ENCODE results near the gene CCDC7. TPM values are rescaled to one million over a fixed set of nuclear protein-coding genes. Genes with fewer than 3 reads are reported as not detected.
"Not testable (repeated sequence)": the region's sequence is repeated elsewhere in the genome, so short reads cannot be mapped to it uniquely, and the experiment has no call there.

Gene CCDC7
- total RNA-seq, 3 donors from 2014 or later: 11.2 to 36.5 (median 14.2) TPM

DNA sequence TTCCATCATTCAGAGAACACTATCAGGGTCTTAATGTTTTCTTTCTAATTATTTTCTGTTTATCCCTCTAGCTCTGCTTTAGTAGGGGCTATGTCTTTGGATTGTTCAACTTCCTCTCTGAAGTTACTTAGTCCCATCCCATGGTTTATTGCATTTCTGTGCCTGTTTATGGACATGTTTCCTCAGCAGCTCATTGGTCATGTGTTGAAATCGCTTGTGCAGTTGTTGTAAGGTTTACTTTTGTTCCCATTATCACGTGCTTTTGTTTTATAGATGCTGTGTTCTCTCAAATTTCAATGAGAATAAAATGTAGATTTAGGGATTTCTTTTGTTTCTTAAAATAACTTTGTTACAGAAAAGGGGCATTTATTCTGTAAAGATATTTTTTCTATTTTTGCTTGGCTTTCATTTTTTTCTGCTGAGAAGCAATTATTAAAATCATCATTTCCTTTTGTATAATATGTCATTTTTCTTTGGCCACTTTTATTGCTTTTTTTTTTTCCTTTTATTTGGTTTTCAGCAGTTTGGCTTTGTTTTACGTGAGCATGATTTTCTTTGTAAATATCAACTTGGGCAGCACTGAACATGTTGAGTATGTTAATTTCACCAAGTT, 110.9 kb downstream of the CCDC7 start:
- intact Hi-C loops (cut with DNase I, micrococcal nuclease): no loop called here
- no peak for TF ChIP-seq CTCF (IDR thresholded peaks at IDR 0.05)
- ATAC-seq (no peak), DNase-seq (no peak)
- Histone ChIP-seq H3K36me3 (ENCODE audit: low read depth) (no peaks in the 10 kb centered on the region), H3K4me1 (ENCODE audit: low read depth) (no peaks in the 10 kb centered on the region), H3K4me3 (no peak overlapping the region), H3K9me3 (no peaks in the 10 kb centered on the region)

DNA sequence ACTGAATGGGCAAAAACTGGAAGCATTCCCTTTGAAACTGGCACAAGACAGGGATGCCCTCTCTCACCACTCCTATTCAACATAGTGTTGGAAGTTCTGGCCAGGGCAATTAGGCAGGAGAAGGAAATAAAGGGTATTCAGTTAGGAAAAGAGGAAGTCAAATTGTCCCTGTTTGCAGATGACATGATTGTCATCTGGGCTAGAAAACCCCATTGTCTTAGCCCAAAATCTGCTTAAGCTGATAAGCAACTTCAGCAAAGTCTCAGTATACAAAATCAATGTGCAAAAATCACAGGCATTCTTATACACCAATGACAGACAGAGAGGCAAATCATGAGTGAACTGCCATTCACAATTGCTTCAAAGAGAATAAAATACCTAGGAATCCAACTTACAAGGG, 116.8 kb downstream of the CCDC7 start:
- H3K4me1 ChIP-seq (ENCODE audit: low read depth); DNase-seq; H3K36me3 ChIP-seq (ENCODE audit: low read depth); ATAC-seq; intact Hi-C loops (cut with DNase I, micrococcal nuclease); H3K4me3 ChIP-seq; H3K9me3 ChIP-seq: not testable (repeated sequence)

GRCh38 chr10:32577448-32577847, 131.5 kb downstream of the CCDC7 start:
- H3K9me3 ChIP-seq: no peaks in the 10 kb centered on the region
- no peak overlapping the region for H3K4me3 ChIP-seq
- DNase-seq (no peak), ATAC-seq (no peak)
- no peaks in the 10 kb centered on the region for H3K4me1 ChIP-seq (ENCODE audit: low read depth)
- TF ChIP-seq CTCF (IDR thresholded peaks at IDR 0.05): no peak
- H3K36me3 ChIP-seq (ENCODE audit: low read depth): no peaks in the 10 kb centered on the region
- intact Hi-C loops (cut with DNase I, micrococcal nuclease): no loop called here

- Histone ChIP-seq H3K9me3 (no peaks in the 10 kb centered on the region), H3K36me3 (ENCODE audit: low read depth) (no peaks in the 10 kb centered on the region), H3K4me1 (ENCODE audit: low read depth) (no peaks in the 10 kb centered on the region), H3K4me3 (no peak overlapping the region)
- DNase-seq (no peak), ATAC-seq (no peak)
- intact Hi-C loops (cut with DNase I, micrococcal nuclease): no loop called here
- no peak for TF ChIP-seq CTCF (IDR thresholded peaks at IDR 0.05)
Observed at GRCh38 chr10:32582946-32583345, 137.0 kb downstream of the CCDC7 start.

- H3K36me3 ChIP-seq (ENCODE audit: low read depth); DNase-seq; H3K4me3 ChIP-seq; intact Hi-C loops (cut with DNase I, micrococcal nuclease); H3K4me1 ChIP-seq (ENCODE audit: low read depth); ATAC-seq: not testable (repeated sequence)
- H3K9me3 ChIP-seq: peaks cover 23% of the 10 kb centered on the region
Observed at GRCh38 chr10:32598022-32598421, 152.1 kb downstream of the CCDC7 start.

DNA sequence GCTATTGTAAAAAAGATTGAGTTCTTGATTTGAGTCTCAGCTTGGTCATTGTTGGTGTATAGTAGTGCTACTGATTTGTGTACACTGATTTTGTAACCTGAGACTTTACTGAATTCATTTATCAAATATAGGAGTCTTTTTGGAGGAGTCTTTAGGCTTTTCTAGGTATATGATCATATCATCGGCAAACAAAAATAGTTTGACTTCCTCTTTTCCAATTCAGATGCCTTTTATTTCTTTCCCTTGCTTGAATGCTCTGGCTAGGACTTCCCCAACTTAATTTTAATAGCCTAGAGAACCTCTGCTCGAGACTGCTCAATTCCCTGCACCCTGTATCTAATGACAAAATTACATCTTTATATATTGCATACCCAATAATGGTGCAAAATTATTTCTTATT, 154.4 kb downstream of the CCDC7 start:
- Histone ChIP-seq H3K36me3 (ENCODE audit: low read depth) (no peaks in the 10 kb centered on the region), H3K4me3 (no peak overlapping the region), H3K4me1 (ENCODE audit: low read depth) (no peaks in the 10 kb centered on the region), H3K9me3 (peaks cover 23% of the 10 kb centered on the region)
- no peak for ATAC-seq
- intact Hi-C loops (cut with DNase I, micrococcal nuclease): no loop called here
- TF ChIP-seq CTCF (IDR thresholded peaks at IDR 0.05): no peak
- no peak for DNase-seq

- peaks cover 23% of the 10 kb centered on the region for H3K9me3 ChIP-seq
- H3K4me3 ChIP-seq; intact Hi-C loops (cut with DNase I, micrococcal nuclease); DNase-seq; H3K4me1 ChIP-seq (ENCODE audit: low read depth); ATAC-seq; H3K36me3 ChIP-seq (ENCODE audit: low read depth): not testable (repeated sequence)
Observed at GRCh38 chr10:32601562-32601961, 155.6 kb downstream of the CCDC7 start.
